GM12865 (cell line): ENCODE measurements around the gene MRPL10.

Experiments used
- DNase-seq: peaks from one replicate; pipeline ENCODE4 v3.0.0; 2010; ENCODE audit warnings: low read depth
- H3K4me3 ChIP-seq: 2 replicates; pipeline ENCODE4 v1.5.1; 2011; ENCODE audit warnings: mild to moderate bottlenecking, low read depth, low read length, control low read depth
- CTCF ChIP-seq: IDR thresholded peaks from 2 replicates; pipeline ENCODE4 v1.5.1; 2011; ENCODE audit warnings: low read length, control low read depth, low read depth, inconsistent platforms; ENCODE audit not compliant: insufficient read depth; ENCODE audit errors: missing control alignments

MRPL10 gene

GRCh38 chr17:47829870-47830269 lies 1.5 kb downstream of the MRPL10 start:
- H3K4me3 ChIP-seq = no peak overlapping the region
- TF ChIP-seq CTCF = no peak
- no peak for DNase-seq

- TF ChIP-seq CTCF = no peak
- DNase-seq = no peak
- no peak overlapping the region for H3K4me3 ChIP-seq
These were observed 7.8 kb downstream of the MRPL10 start for GRCh38 chr17:47823519-47823918.

- no peak for DNase-seq
- TF ChIP-seq CTCF = no peak
- no peak overlapping the region for H3K4me3 ChIP-seq
These were observed 8.6 kb downstream of the MRPL10 start for GRCh38 chr17:47822785-47823184.

GRCh38 chr17:47821424-47822391 lies 9.6 kb downstream of the MRPL10 start, which contains the start of gene OSBPL7:
Gene OSBPL7, minus strand, starts transcription at chr17:47821794. Its CDS starts 1,516 bp downstream, at chr17:47820278.
- peak; percentile 22 for TF ChIP-seq CTCF
- peak; percentile 85 for DNase-seq
- peak within 1 kb of the TSS; percentile 94 for H3K4me3 ChIP-seq

- TF ChIP-seq CTCF = no peak
- peak overlapping the region; percentile 94 for H3K4me3 ChIP-seq
- no peak for DNase-seq
These were observed 10.3 kb downstream of the MRPL10 start for GRCh38 chr17:47821031-47821423.

GRCh38 chr17:47820033-47820789 lies 11.1 kb downstream of the MRPL10 start:
- no peak overlapping the region; the same call in 1 of the 2 replicates for H3K4me3 ChIP-seq

More at GRCh38 chr17:47820033-47820789, 11.1 kb downstream of the MRPL10 start:
- no peak for DNase-seq
- TF ChIP-seq CTCF = no peak
